GM12874 (cell line): ENCODE data around the gene SEC61B.

Source experiments
- CTCF ChIP-seq: IDR thresholded peaks from 2 replicates; pipeline ENCODE4 v1.5.1; 2011; ENCODE audit warnings: low read depth, mild to moderate bottlenecking, control low read depth, low read length, moderate library complexity; ENCODE audit not compliant: insufficient read depth

The SEC61B gene

GRCh38 chr9:99269416-99269815, 47.3 kb downstream of the SEC61B start:
- TF ChIP-seq CTCF = no peak

- TF ChIP-seq CTCF = no peak
These were observed 48.4 kb downstream of the SEC61B start for GRCh38 chr9:99270491-99270890.

GRCh38 chr9:99272836-99273235, 50.8 kb downstream of the SEC61B start:
- no peak for TF ChIP-seq CTCF

- no peak for TF ChIP-seq CTCF
These were observed 51.9 kb downstream of the SEC61B start for GRCh38 chr9:99274016-99274415.

GRCh38 chr9:99274495-99274894, 52.4 kb downstream of the SEC61B start:
- TF ChIP-seq CTCF = no peak
